Measurements from ENCODE around the gene PDS5A.

GRCh38 chr4:39975488-39976089, 2.1 kb downstream of the PDS5A start:
- TF ChIP-seq ZNF274 (IDR thresholded peaks at IDR 0.05; ENCODE audit: low read length) (no peak), ZNF274 (tag by site-specific recombination; IDR thresholded peaks at IDR 0.05; ENCODE audit: borderline replicate concordance) (no peak), ZFP3 (tag by site-specific recombination; IDR thresholded peaks at IDR 0.05; ENCODE audit: low read depth) (no peak), ZNF37A (tag by site-specific recombination; IDR thresholded peaks at IDR 0.05) (no peak), ZNF140 (tag by site-specific recombination; IDR thresholded peaks at IDR 0.05) (no peak), CTCF (tag by site-specific recombination; IDR thresholded peaks at IDR 0.05) (no peak), HOXD13 (CRISPR knock-in tag; IDR thresholded peaks at IDR 0.05; ENCODE audit: borderline replicate concordance) (no peak), ZBTB49 (tag by site-specific recombination; IDR thresholded peaks at IDR 0.05; ENCODE audit: low read depth) (no peak), GLI2 (tag by site-specific recombination; IDR thresholded peaks at IDR 0.05; ENCODE audit: borderline replicate concordance, low read depth) (no peak), ZSCAN5A (tag by site-specific recombination; IDR thresholded peaks at IDR 0.05) (no peak), ZBTB26 (tag by site-specific recombination; optimal IDR thresholded peaks at IDR 0.05) (no peak), ZNF223 (tag by site-specific recombination; IDR thresholded peaks at IDR 0.05) (no peak), TCF7L2 (IDR thresholded peaks at IDR 0.05; ENCODE audit: borderline replicate concordance, low read depth, low read length) (no peak), SCRT2 (tag by site-specific recombination; IDR thresholded peaks at IDR 0.05) (no peak), ZNF558 (tag by site-specific recombination; IDR thresholded peaks at IDR 0.05) (no peak)
